AG09309 (cell line): ENCODE results near the gene CCR3.

Experiments used
- DNase-seq: peaks from one replicate; pipeline ENCODE4 v3.0.0-alpha.2; 2010; ENCODE audit warnings: low read depth
- H3K4me3 ChIP-seq: 2 replicates; pipeline ENCODE4 v1.5.1; 2011; ENCODE audit warnings: mild to moderate bottlenecking, low read depth, low read length, moderate library complexity; ENCODE audit not compliant: control insufficient read depth
- CTCF ChIP-seq: IDR thresholded peaks from 2 replicates; pipeline ENCODE4 v1.5.1; 2011; ENCODE audit warnings: mild to moderate bottlenecking, low read depth, low read length, inconsistent platforms; ENCODE audit not compliant: insufficient read depth, control insufficient read depth; ENCODE audit errors: missing control alignments

Gene CCR3

GRCh38 chr3:46218196-46218709 is 24.0 kb upstream of the CCR3 start:
- no peak for TF ChIP-seq CTCF
- H3K4me3 ChIP-seq: no peak overlapping the region
- no peak for DNase-seq

DNA sequence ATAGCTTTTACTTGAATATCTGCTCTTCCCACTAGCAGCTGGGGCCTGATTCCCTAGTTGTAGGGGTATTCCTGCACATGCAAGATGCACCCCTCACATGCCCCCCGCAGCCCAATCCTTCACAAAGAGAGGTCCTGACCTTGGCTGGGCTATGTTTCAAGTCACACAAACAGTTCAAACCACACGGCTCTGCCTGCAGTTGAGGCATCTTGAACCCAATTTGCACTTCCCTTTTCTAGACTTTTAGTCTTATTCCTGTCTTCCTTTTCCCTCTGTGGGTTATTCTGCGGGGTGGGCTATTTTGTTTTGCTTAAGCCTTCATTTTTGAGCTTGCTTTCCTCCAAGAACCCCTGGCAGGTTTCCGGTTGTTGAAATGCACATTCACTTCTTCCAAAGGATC is 20.9 kb upstream of the CCR3 start:
- no peak overlapping the region for H3K4me3 ChIP-seq
- DNase-seq: no peak
- no peak for TF ChIP-seq CTCF

DNA sequence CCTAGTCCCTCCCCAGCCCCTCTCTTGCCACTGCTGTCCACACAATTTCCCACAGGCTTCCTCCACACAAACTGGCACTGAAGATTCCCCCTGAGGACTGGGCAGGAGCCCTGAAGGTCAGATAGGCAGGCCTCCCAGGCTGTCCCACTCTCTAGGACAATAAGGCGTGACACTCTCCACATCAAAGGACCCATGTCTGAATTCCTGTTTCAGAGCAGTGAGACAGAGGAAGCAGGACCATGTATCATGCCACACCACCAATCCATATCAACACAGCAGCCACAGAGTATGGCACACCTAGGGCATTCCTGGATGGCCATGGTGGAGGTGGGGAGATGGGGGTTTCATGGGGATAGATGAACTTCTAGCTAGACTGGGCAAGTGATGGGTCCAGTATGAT is 20.3 kb upstream of the CCR3 start:
- DNase-seq: no peak
- no peak overlapping the region for H3K4me3 ChIP-seq
- no peak for TF ChIP-seq CTCF

DNA sequence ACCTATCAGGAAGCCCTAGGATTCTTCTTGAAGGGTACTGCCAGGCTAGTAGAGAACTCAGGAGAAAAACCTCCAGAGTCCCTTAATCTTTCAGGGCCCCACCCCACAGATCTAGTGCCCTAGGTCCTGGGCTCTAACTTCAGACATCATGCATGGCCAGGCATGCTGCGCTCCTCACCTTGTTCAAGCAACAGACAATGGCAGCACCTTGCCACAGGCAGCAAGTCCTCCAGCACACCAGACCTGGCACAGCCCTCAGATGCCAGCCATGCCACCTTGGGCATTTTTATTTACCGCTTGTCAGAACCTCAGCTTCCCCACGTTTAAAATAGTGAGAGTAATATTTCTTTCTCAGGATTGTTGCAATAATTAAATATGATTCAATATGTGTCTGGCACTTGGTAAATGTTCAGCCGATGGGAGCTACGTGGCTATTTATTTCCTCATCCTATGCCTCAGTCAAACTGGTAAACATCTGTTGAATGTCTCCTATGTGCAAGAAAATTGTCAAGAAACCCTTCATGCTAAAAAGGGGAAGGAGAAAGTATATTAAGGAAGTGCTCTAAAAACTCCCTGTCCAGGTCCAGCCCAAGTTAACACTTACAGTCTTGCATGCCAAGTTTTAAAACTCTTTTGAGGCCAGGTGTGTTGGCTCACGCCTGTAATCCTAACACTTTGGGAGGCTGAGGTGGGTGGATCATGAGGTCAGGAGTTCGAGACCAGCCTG is 19.7 kb upstream of the CCR3 start:
- TF ChIP-seq CTCF: no peak
- DNase-seq: no peak
- no peak overlapping the region for H3K4me3 ChIP-seq

GRCh38 chr3:46228260-46229242 is 13.7 kb upstream of the CCR3 start:
- TF ChIP-seq CTCF: no peak
- H3K4me3 ChIP-seq: no peak overlapping the region
- DNase-seq: peak; percentile 25

DNA sequence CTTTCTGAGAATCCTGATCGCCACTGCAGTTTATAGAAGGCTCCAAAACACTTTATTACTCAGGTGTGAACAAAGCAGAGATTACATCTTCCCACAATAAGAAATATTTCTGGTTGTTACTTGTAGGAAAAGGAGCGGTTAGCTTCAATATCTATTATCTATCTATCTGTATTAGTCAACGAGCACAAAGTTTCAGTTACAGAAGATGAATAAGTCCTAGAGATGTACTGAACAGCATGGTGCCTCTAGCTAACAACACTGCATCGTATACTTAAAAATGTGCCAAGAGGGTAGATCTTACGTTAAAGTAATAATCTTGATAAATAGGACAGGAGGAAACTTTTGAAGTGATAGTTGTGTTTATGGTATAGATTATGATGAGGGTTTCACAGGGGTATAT is 10.9 kb upstream of the CCR3 start:
- no peak for TF ChIP-seq CTCF
- H3K4me3 ChIP-seq: no peak overlapping the region
- no peak for DNase-seq
